HG02623 (cell line): ENCODE results near the gene ARAP3.

Source experiments
- ATAC-seq: cut with Tn5 transposase; IDR thresholded peaks from one replicate; pipeline ENCODE4 v1.9.1; 2021; ENCODE audit warnings: moderate library complexity; ENCODE audit not compliant: unreplicated experiment

Gene ARAP3

GRCh38 chr5:141701360-141702119 is 19.5 kb upstream of the ARAP3 start:
- no peak for ATAC-seq

DNA sequence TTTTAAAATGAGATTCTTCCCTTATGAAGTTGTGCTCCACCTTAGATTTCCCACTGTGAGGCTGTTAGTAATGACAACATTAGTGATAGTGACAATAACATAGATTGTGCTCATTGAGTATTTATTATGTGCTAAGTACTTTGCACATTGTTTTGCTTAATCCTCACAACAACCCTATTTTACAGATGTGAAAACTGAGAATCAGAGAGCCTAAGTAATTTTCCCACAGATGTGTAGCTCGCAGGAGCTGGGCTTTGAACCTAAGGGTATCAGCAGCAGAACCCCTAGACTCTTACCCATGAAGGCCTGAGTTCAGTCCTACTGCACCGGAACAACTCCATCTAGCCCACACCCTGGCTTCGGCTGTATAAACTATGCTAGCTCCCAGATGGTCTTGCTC is 15.6 kb upstream of the ARAP3 start:
- no peak for ATAC-seq

- no peak for ATAC-seq
Observed at GRCh38 chr5:141696431-141696830, 14.4 kb upstream of the ARAP3 start.

- ATAC-seq, result no peak
Observed at GRCh38 chr5:141695627-141696215, 13.7 kb upstream of the ARAP3 start.

DNA sequence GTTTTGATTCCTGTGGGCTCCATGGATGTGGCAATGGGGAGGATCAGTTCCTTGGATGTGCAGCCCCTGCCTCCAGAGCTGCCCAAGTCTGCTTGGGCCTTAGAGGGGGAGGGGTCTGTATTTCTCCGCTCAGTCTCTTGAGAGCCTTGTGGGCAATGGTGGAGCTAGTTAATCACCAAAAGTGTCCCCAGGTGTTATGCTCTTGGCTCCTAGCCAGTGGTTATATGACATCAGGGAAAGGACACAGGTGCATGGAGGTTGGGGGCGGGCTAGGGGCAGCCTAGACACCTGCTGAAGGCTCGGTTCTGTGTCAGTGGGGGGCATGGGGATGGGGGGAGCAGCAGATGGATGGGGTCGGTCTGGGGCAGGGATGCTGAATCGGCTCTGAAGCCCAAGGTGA is 12.4 kb upstream of the ARAP3 start:
- no peak for ATAC-seq

DNA sequence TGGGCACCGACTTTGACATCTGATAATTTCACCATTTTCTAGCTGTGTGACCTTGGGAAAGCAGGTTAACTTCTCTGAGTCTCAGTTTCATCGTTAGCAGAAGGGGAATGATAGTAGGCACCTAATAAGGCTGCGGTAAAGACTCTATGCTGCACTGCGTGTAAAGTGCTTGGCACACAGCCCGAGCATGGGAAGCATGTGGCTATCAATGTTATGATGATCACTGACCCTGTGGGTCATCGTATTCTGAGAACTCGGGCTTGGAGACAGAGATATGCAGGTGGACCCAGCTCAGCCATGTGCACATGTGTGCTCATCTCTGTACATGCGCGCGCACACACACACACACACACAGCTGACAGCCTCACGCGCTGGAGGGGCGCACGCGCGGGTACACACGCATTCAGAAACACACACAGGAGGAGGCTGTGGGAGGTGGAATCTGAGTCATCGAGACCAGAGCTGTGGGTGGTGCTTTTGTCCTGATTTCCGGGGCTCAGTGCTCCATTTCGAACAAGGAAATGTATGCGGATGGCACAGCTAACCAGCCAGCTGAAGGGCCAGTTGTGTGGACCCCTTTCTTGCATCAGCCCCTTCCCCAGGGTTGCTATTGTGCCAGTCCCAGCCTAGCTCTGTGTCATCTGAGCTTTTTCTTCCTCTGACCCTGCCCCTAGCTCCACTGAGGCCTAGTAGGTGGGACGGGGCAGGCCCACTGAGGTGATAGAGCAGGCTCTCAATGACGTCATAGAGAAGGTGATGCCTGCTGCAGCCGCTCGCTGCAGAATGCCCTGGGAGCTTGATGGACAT is 11.1 kb upstream of the ARAP3 start:
- no peak for ATAC-seq

GRCh38 chr5:141692533-141692888 is 10.5 kb upstream of the ARAP3 start:
- ATAC-seq, result no peak

DNA sequence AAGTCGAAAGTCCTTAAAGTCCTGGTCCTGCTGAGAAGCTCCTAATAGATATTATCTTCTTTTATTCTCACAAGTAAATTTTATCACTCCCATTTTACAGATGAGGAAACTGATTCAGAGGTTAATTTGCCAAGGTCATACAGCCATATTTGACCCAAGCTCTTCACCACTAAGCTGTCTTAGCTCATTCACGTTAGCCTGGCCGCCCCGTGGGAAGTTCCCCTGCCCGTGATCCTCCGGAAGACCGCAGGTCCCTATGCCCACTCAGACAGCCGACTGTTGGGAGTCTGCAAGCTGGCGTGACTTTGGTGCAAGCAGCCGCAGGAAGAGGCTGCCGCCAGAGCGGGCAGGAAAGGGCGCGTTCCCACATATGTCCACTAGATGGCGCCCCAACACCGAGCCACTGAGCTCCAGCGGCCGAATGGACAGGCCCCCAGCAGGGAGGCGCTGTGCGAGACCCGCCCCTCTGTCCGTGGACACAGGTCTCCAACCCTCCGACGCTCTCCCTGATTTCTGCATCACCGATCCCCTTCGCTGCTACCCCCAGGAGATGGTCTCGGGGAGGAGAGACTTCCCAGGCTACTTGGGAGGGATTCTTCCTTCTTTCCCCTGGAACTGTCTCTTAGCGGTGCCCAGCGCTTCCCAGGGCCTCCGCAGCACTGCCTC is 10.0 kb upstream of the ARAP3 start:
- ATAC-seq, result peak; percentile 80

- no peak for ATAC-seq
Observed at GRCh38 chr5:141691286-141691866, 9.3 kb upstream of the ARAP3 start.

- no peak for ATAC-seq
Observed at GRCh38 chr5:141686648-141687416, 4.8 kb upstream of the ARAP3 start.

DNA sequence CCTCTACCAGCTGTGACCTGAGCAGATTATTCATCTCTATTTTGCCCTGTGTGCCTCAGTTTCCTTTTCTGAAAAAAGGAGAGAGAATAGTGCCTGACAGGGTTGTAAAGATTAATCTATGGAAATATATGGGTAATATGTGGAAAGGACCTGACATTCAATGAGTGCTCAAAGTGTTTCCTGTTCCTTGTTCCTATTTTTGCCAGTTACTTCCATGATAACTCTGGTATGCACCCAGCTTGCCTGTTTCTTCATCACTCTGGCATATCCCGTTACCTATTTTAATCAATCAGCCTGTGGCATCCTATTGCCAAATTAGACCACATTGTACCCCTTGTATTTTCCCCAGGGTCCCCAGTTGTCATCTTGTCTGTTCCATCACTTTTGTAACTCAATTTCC is 3.6 kb upstream of the ARAP3 start:
- no peak for ATAC-seq

- no peak for ATAC-seq
Observed at GRCh38 chr5:141683596-141684141, 1.6 kb upstream of the ARAP3 start.

DNA sequence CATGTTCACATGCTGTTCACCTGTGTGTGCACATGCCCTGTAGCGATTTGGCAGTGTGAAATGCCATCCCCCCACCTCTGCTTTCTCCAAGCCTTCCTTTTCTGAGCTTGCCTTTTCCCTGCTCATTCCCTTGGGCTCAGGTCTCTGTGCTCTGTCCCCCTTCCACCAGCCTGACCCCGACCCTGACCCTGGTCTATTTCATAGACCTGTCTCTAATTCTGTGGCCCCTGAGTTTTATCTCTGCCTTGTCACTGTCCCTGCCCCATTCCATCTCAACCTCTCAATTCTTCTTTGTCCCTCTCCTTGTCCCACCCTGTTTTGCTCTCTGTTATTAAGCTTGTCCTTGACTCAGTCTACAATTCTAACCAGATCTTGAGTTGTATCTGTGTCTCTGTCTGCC is 735 bp downstream of the ARAP3 start:
- no peak for ATAC-seq

DNA sequence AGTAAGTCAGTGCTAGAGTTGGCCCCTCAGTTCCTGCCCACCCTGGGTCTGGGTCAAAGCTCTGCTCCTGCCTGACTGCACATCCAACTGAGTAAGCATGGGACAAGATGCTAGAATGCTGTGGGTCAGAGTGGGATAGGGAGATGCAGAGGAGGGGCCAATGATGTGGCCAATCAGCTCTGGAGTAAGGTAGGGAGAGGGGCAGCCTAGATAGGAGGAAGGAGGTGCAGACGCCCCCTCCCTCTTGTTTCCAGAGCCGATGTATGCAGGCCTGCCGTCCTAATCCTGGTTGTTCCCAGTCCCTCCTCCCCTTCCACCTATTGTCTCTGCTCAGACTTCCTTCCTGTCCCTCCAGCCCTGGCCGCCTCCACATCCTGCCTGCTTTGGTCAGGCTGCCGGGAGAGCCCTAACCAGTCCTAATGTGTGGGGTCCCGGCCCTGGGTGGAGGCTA is 1.3 kb downstream of the ARAP3 start:
- no peak for ATAC-seq

- ATAC-seq, result no peak
Observed at GRCh38 chr5:141680178-141680577, 1.9 kb downstream of the ARAP3 start.

DNA sequence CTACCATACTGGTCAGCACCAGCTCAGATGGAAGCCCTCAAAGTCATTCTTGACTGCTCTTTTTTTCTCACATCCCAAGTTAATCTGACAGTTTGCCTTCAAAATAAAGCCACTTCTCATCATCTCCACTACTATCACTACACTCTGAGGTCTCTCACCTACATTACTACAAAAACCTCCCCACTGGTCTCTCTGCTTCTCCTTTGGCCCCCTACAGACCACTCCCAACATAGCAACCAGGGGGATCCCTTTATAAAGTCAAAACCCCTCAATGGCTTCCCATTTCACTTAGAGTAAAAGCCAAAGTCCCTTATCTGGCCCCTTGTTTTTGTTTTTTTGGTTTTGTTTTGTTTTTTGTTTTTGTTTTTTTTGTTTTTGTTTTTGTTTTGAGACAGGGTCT is 4.6 kb downstream of the ARAP3 start:
- ATAC-seq, result no peak

GRCh38 chr5:141675672-141676071 is 6.4 kb downstream of the ARAP3 start:
- ATAC-seq, result no peak

- ATAC-seq, result no peak
Observed at GRCh38 chr5:141674747-141675146, 7.3 kb downstream of the ARAP3 start.

- ATAC-seq, result no peak
Observed at GRCh38 chr5:141672841-141673813, 8.9 kb downstream of the ARAP3 start.
